ENCODE data around the gene TMEM89. TPM values are rescaled to one million over a fixed set of nuclear protein-coding genes. Genes with fewer than 3 reads are reported as not detected.

Gene TMEM89
- total RNA-seq, 4 donors from 2014 or later, result not detected

DNA sequence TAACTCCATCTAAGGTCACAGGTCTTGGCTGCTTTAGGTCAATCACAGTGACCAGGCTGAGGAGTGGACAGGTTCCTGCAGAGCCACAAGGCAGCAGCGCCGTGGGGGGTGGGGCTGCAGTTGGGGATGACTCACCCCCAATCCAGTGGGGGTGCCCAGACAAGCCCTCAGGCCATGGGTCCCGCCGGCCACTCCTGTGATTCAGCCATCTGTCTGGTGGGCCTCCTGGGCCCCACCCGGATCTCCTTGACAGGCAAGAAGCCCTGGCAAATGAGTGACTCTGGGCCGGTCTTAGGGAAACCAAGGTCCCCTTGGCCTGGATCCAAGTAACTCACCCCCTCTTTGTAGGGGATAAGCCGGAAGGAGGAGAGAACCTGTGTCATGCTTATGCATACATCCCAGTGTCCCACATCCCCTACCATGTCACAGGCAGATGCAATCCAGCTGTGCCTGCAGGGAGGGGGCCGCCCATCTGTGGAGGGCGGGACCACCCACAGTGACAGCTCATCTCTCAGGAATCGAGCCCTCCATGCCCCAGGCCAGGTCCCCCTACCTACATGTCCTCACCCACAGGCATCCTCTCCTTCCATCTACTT is 25.9 kb downstream of the TMEM89 start:
- Histone ChIP-seq H3K36me3 (peaks cover 17 to 34% (median 33%) of the 10 kb centered on the region in 4 donors), H3K4me1 (peaks cover 40 to 64% (median 47%) of the 10 kb centered on the region in 4 donors), H3K9me3 (no peaks in the 10 kb centered on the region), H3K4me3 (peak overlapping the region; percentile 36 to 54 (median 43)), H3K27me3 (peaks cover 0 to 38% (median 0%) of the 10 kb centered on the region in 4 donors), H3K27ac (replicated peaks in 1 of 4) (peak overlapping the region in 1 of 4 donors; percentile 84)
- intact Hi-C loops (cut with DNase I), result no loop called here
- TF ChIP-seq POLR2AphosphoS5 (IDR thresholded peaks at IDR 0.05), result peak in 1 of 2 donors; percentile 51
- TF ChIP-seq EP300 (IDR thresholded peaks at IDR 0.05), result no peak
- no peak for DNase-seq (ENCODE audit: extremely low spot score)
- WGBS, result 46% methylated on average over 4 of the region's 10 CpGs

- Histone ChIP-seq H3K4me3 (peak within 1 kb of the TSS; percentile 36 to 54 (median 43)), H3K27ac (replicated peaks in 1 of 4) (peak within 1 kb of the TSS in 1 of 4 donors; percentile 84), H3K4me1 (peaks cover 40 to 59% (median 47%) of the 10 kb centered on the region in 4 donors), H3K36me3 (peaks cover 12 to 32% (median 28%) of the 10 kb centered on the region in 4 donors), H3K27me3 (peaks cover 0 to 38% (median 0%) of the 10 kb centered on the region in 4 donors), H3K9me3 (no peaks in the 10 kb centered on the region)
- 7% methylated on average over 27 of the region's 35 CpGs for WGBS
- intact Hi-C loops (cut with DNase I), result no loop called here
- no peak for TF ChIP-seq EP300 (IDR thresholded peaks at IDR 0.05)
- TF ChIP-seq POLR2A (IDR thresholded peaks at IDR 0.05; ENCODE audit: low read depth), result no peak
- no peak for TF ChIP-seq POLR2AphosphoS5 (IDR thresholded peaks at IDR 0.05)
- DNase-seq (ENCODE audit: extremely low spot score), result no peak
Observed at GRCh38 chr3:48595075-48595525, 26.5 kb downstream of the TMEM89 start, which contains the start of gene COL7A1. TSS of gene COL7A1 (minus strand) at chr3:48595329. CDS start at chr3:48595159, 170 bp downstream.

DNA sequence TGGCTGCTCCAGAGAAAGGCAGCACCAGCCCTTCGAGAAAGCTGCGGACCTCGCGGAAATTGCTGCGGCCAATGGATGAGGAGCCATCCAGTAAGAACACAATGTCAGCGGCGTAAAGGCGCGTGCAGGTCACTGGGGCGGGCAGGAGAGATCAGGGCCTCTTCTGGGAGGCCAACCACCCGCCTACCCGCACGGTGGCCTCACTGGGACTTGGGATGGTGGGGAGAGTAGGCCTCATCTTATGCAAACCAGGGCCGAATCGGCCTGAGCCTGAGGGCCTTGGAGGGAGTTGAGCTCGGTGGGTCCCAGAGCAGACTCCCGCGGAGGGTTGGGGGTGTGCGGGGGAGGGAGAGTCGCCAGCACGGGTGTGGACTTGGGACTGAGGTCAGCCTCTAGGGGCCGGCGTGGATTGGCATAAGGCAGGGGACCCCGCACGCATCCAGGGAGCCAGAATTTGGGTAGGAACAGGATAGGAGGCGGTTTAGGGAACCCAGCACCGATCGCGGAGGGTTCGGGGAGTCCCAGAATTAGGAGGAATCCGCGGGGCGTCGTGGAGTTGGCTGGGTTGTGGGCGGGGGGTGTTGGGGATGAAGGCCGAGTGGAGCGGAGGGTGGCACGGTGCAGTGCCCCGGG is 27.0 kb downstream of the TMEM89 start:
- TF ChIP-seq EP300 (IDR thresholded peaks at IDR 0.05) (no peak), POLR2AphosphoS5 (IDR thresholded peaks at IDR 0.05) (no peak), CTCF (IDR thresholded peaks at IDR 0.05) (no peak), POLR2A (IDR thresholded peaks at IDR 0.05; ENCODE audit: low read depth) (no peak)
- H3K4me1 ChIP-seq, result peaks cover 37 to 54% (median 43%) of the 10 kb centered on the region in 4 donors
- intact Hi-C loops (cut with DNase I), result no loop called here
- H3K9me3 ChIP-seq, result no peaks in the 10 kb centered on the region
- peaks cover 6 to 26% (median 23%) of the 10 kb centered on the region in 4 donors for H3K36me3 ChIP-seq
- DNase-seq (ENCODE audit: extremely low spot score), result no peak
- H3K27me3 ChIP-seq, result peaks cover 0 to 38% (median 0%) of the 10 kb centered on the region in 4 donors
- peak overlapping the region; percentile 36 to 54 (median 43) for H3K4me3 ChIP-seq
- no peak overlapping the region for H3K27ac ChIP-seq (replicated peaks in 1 of 4)
- 37% methylated on average over 38 of the region's 39 CpGs for WGBS

GRCh38 chr3:48593337-48593736 is 28.2 kb downstream of the TMEM89 start:
- H3K9me3 ChIP-seq, result no peaks in the 10 kb centered on the region
- no peak overlapping the region for H3K27ac ChIP-seq (replicated peaks in 1 of 4)
- no peak overlapping the region for H3K4me3 ChIP-seq
- peaks cover 0 to 45% (median 0%) of the 10 kb centered on the region in 4 donors for H3K27me3 ChIP-seq
- intact Hi-C loops (cut with DNase I), result no loop called here
- peaks cover 0 to 19% (median 11%) of the 10 kb centered on the region in 4 donors for H3K36me3 ChIP-seq
- no peak for TF ChIP-seq POLR2AphosphoS5 (IDR thresholded peaks at IDR 0.05)
- no peak for TF ChIP-seq POLR2A (IDR thresholded peaks at IDR 0.05; ENCODE audit: low read depth)
- TF ChIP-seq EP300 (IDR thresholded peaks at IDR 0.05), result no peak
- no peak for TF ChIP-seq CTCF (IDR thresholded peaks at IDR 0.05)
- no peak for DNase-seq (ENCODE audit: extremely low spot score)
- WGBS, result 88% methylated on average over 5 of the region's 9 CpGs
- H3K4me1 ChIP-seq, result peaks cover 25 to 42% (median 31%) of the 10 kb centered on the region in 4 donors

DNA sequence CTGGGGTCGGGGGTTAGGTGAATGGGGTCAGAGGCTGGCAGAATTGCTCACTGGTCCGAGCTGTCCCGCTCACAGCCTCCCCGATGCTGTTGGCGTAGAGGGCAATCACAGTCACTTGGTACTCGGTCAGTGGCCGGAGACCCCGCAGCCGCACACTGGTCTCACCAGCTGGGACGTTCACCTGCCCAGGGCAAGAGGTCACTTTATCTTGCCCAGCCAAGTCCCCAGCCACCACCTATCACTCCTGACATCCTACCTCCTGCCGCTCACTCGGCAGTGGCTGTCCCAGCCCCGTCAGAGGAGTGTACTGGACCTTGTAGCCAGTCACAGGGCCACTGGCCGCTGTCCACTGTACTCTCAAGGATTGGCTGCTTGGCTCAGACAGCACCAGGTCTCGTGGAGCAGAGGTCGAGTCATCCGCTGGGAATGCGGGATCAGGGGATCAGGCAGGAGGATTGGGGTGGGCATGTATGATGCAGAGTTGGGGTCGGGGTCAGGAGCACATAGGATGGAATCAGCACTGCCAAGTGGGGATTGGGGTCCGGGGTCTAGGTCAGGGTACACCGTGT is 29.0 kb downstream of the TMEM89 start:
- no peak for TF ChIP-seq EP300 (IDR thresholded peaks at IDR 0.05)
- no peak for TF ChIP-seq CTCF (IDR thresholded peaks at IDR 0.05)
- Histone ChIP-seq H3K9me3 (no peaks in the 10 kb centered on the region), H3K4me3 (no peak overlapping the region), H3K27ac (replicated peaks in 1 of 4) (no peak overlapping the region), H3K36me3 (peaks cover 0 to 22% (median 4%) of the 10 kb centered on the region in 4 donors), H3K27me3 (peaks cover 0 to 46% (median 0%) of the 10 kb centered on the region in 4 donors), H3K4me1 (peaks cover 21 to 34% (median 24%) of the 10 kb centered on the region in 4 donors)
- WGBS, result 96% methylated on average over 9 of the region's 21 CpGs
- intact Hi-C loops (cut with DNase I), result no loop called here
- DNase-seq (ENCODE audit: extremely low spot score), result no peak

Data from esophagus muscularis mucosa (tissue), 4 donors.